Measurements from ENCODE around the gene PRKAG3. TPM values are rescaled to one million over a fixed set of nuclear protein-coding genes. Genes with fewer than 3 reads are reported as not detected.

Gene PRKAG3
- total and polyA plus RNA-seq, 2 donors from 2014 or later = not detected

DNA sequence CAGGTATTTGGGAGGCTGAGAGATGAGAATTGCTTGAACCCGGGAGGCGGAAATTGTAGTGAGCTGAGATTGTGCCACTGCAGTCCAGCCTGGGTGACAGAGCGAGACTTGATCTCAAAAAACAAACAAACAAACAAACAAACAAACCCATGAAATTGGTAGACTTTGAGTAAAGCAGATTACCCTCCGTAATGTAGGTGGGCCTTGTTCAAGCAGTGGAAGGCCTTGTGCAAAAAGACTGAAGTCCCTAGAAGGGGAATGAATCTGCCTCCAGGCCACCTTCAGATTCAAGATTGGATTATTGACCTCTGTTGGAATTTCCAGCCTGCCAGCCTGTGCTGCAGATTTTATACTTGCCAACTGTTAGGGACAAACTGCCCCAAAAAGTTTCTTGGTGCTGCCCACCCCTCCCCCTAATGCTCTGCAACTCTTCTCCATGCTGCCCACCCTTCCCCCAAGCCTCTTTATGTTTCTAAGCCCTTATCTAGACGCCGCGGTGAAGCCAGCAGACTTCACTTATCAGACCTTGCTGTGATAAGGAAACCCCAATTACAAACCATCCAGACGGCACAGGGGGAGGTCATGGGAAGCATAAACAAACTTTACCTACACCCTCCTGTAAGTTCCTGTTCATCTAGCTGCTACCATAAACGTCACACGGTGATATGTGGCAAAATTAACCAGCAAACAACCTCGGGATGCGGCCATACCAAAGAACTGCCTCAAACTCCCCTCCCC lies 32.7 kb downstream of the PRKAG3 start:
- Histone ChIP-seq H3K27me3 (ENCODE audit: control insufficient read depth, insufficient read depth, low read length) (no peaks in the 10 kb centered on the region), H3K27ac (ENCODE audit: low read depth in 2 of 2, low read length in 2 of 2) (no peak overlapping the region), H3K9ac (ENCODE audit: low read length in 3 of 3) (no peak overlapping the region), H3K36me3 (ENCODE audit: control insufficient read depth in 2 of 3, insufficient read depth in 3 of 3, low read length in 3 of 3) (no peaks in the 10 kb centered on the region), H3K4me3 (ENCODE audit: low read length in 3 of 3) (no peak overlapping the region), H3K4me1 (ENCODE audit: control insufficient read depth in 2 of 3, insufficient read depth in 2 of 3, low read depth in 1 of 3, low read length in 3 of 3) (no peaks in the 10 kb centered on the region), H3K9me3 (ENCODE audit: control insufficient read depth in 2 of 3, insufficient read depth in 1 of 3, low read length in 3 of 3) (no peaks in the 10 kb centered on the region)
- no peak for TF ChIP-seq CTCF (IDR thresholded peaks at IDR 0.05; ENCODE audit: borderline replicate concordance, extremely low read depth, insufficient read depth)
- peak in 1 of 5 donors; percentile 21 for DNase-seq
- intact Hi-C loops (cut with DNase I) = no loop called here
- FAIRE-seq = no peak

- no peak overlapping the region for H3K4me3 ChIP-seq (ENCODE audit: low read length in 3 of 3)
- no peak for DNase-seq
- H3K36me3 ChIP-seq (ENCODE audit: control insufficient read depth in 2 of 3, insufficient read depth in 3 of 3, low read length in 3 of 3) = no peaks in the 10 kb centered on the region
- H3K9me3 ChIP-seq (ENCODE audit: control insufficient read depth in 2 of 3, insufficient read depth in 1 of 3, low read length in 3 of 3) = no peaks in the 10 kb centered on the region
- intact Hi-C loops (cut with DNase I) = no loop called here
- no peak overlapping the region for H3K9ac ChIP-seq (ENCODE audit: low read length in 3 of 3)
- H3K4me1 ChIP-seq (ENCODE audit: control insufficient read depth in 2 of 3, insufficient read depth in 2 of 3, low read depth in 1 of 3, low read length in 3 of 3) = no peaks in the 10 kb centered on the region
- no peak overlapping the region for H3K27ac ChIP-seq (ENCODE audit: low read depth in 2 of 2, low read length in 2 of 2)
- no peaks in the 10 kb centered on the region for H3K27me3 ChIP-seq (ENCODE audit: control insufficient read depth, insufficient read depth, low read length)
- FAIRE-seq = no peak
- no peak for TF ChIP-seq CTCF (IDR thresholded peaks at IDR 0.05; ENCODE audit: borderline replicate concordance, extremely low read depth, insufficient read depth)
These were observed 34.9 kb downstream of the PRKAG3 start for GRCh38 chr2:218796691-218797090.

DNA sequence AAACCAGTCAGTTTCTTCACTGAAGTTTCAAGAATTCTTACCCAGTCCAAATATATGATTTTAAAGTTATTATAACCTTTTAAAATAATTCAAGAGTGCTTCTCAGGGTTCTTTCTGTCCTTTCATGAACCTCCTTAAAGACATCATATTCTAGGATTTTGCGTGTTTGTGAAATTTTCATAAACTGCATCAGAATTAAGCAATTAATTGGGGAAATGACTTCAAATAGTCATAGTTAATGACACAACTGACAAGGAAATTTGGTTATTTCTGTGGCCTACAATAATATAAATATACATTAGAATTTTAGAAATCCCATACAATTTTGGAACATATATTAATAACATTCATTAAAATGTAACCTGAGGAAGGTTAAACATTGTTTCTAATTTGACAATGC lies 39.2 kb downstream of the PRKAG3 start:
- intact Hi-C loops (cut with DNase I) = no loop called here
- no peaks in the 10 kb centered on the region for H3K4me1 ChIP-seq (ENCODE audit: control insufficient read depth in 2 of 3, insufficient read depth in 2 of 3, low read depth in 1 of 3, low read length in 3 of 3)
- no peak for FAIRE-seq

More for the DNA sequence above, 39.2 kb downstream of the PRKAG3 start:
- no peak for TF ChIP-seq CTCF (IDR thresholded peaks at IDR 0.05; ENCODE audit: borderline replicate concordance, extremely low read depth, insufficient read depth)
- Histone ChIP-seq H3K9ac (ENCODE audit: low read length in 3 of 3) (no peak overlapping the region), H3K27me3 (ENCODE audit: control insufficient read depth, insufficient read depth, low read length) (no peaks in the 10 kb centered on the region), H3K9me3 (ENCODE audit: control insufficient read depth in 2 of 3, insufficient read depth in 1 of 3, low read length in 3 of 3) (no peaks in the 10 kb centered on the region), H3K27ac (ENCODE audit: low read depth in 2 of 2, low read length in 2 of 2) (no peak overlapping the region), H3K36me3 (ENCODE audit: control insufficient read depth in 2 of 3, insufficient read depth in 3 of 3, low read length in 3 of 3) (no peaks in the 10 kb centered on the region), H3K4me3 (ENCODE audit: low read length in 3 of 3) (no peak overlapping the region)
- no peak for DNase-seq

Measured in kidney (tissue), 14 donors.